Sigmoid colon (tissue), 7 donors: Measurements from ENCODE around the gene TLCD3A. TPM values are rescaled to one million over a fixed set of nuclear protein-coding genes. Genes with fewer than 3 reads are reported as not detected.
"Not testable (repeated sequence)": the region's sequence is repeated elsewhere in the genome, so short reads cannot be mapped to it uniquely, and the experiment has no call there.

Experiments used
- DNase-seq: peaks from one replicate; pipeline ENCODE4 v3.0.0-alpha.2; 2019
- H3K27ac ChIP-seq, 4 donors: fragments of 200-600 bp; sonication (generic); one replicate each; pipeline ENCODE4 v1.5.1; 2016 to 2019; ENCODE audit warnings: mild to moderate bottlenecking in 1 of 4
- H3K27me3 ChIP-seq, 3 donors: fragments of 200-600 bp; sonication (generic); one replicate each; pipeline ENCODE4 v1.5.1; 2019; ENCODE audit warnings: mild to moderate bottlenecking in 1 of 3
- H3K36me3 ChIP-seq, 4 donors: fragments of 200-600 bp; sonication (generic); one replicate each; pipeline ENCODE4 v1.5.1; 2016 to 2019
- H3K4me1 ChIP-seq, 4 donors: fragments of 200-600 bp; sonication (generic); one replicate each; pipeline ENCODE4 v1.5.1; 2017 to 2019
- H3K4me3 ChIP-seq, 4 donors: fragments of 200-600 bp; sonication (generic); one replicate each; pipeline ENCODE4 v1.5.1; 2017 to 2019; ENCODE audit warnings: mild to moderate bottlenecking in 2 of 4, moderate library complexity in 1 of 4
- H3K9me3 ChIP-seq, 4 donors: fragments of 200-600 bp in 3 of 4; sonication (generic) in 3 of 4; one replicate each; pipeline versions ENCODE4 v1.5.1 to v1.6.1; 2013 to 2019
- CTCF ChIP-seq, 4 experiments: fragments of 450-650 bp in 3 of 4; fragments of 200-600 bp in 1 of 4; IDR thresholded peaks; one replicate each; pipeline ENCODE4 v1.5.1; 2016 to 2019; ENCODE audit warnings: antibody characterized with exemption in 4 of 4, mild to moderate bottlenecking in 3 of 4, moderate library complexity in 2 of 4
- EP300 ChIP-seq, 4 donors: sonication (generic); formaldehyde crosslinking; IDR thresholded peaks; one replicate each; pipeline ENCODE4 v1.6.1; 2017; ENCODE audit warnings: antibody characterized with exemption in 4 of 4
- POLR2A ChIP-seq, 2 donors: fragments of 450-650 bp; IDR thresholded peaks; one replicate each; pipeline ENCODE4 v1.6.1; 2016; ENCODE audit warnings: antibody characterized with exemption in 2 of 2, mild to moderate bottlenecking in 2 of 2, moderate library complexity in 2 of 2
- POLR2AphosphoS5 ChIP-seq, 4 donors: sonication (generic); formaldehyde crosslinking; IDR thresholded peaks; one replicate each; pipeline ENCODE4 v1.6.1; 2017; ENCODE audit warnings: antibody characterized with exemption in 4 of 4
- WGBS, 2 donors: extraction: QIAGEN DNeasy Blood & Tissue Kit; methylation state at CpG; one replicate each; pipeline ENCODE4 v1.1.7; 2013; 5-methylcytosine and 5-hydroxymethylcytosine counted together
- intact Hi-C: fragments of 100-400 bp; cut with DNase I; formaldehyde crosslinking; loops from one replicate; pipeline ENCODE4 v1.15.1; 2023
- polyA plus RNA-seq, 3 donors: library from polyadenylated mRNA; stranded (reverse); fragments of 200-250 nt; gene quantifications; one replicate each; pipeline ENCODE4 v1.2.3, GENCODE V29; 2013
- total RNA-seq, 4 donors: library from RNA; depleted of rRNA; stranded (reverse); fragments of >200 nt; gene quantifications; one replicate each; pipeline ENCODE4 v1.1.0, GENCODE V29; 2016
- donor health status: healthy with polysubstance abuse.
- donor health status: Bipolar disorder and iron deficiency.
- donor health status: healthy.

Gene TLCD3A
- total and polyA plus RNA-seq, 7 donors = 1.8 to 10.3 (median 3.8) TPM

DNA sequence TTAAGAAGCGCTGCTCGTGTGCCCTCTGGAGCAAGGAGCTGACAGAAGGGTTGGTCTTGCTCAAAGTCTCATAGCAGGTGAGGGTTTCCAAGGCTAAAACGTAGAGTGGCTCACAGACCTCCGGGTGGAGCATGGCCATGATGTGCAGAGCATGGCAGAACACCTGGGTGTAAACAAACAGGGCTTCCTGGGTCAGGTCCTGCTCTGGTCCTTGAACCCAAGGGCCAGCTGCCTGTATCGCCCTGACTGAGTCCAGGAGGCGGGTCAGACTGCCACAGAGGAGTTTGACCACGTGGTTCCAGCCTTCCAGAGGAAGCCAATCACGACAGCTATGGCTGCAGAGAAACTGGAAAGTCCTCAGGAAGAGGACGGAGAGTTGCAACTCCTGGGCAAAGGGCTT lies 12.5 kb downstream of the TLCD3A start:
- 82% methylated on average over 9 of the region's 9 CpGs for WGBS, 2 donors

DNA sequence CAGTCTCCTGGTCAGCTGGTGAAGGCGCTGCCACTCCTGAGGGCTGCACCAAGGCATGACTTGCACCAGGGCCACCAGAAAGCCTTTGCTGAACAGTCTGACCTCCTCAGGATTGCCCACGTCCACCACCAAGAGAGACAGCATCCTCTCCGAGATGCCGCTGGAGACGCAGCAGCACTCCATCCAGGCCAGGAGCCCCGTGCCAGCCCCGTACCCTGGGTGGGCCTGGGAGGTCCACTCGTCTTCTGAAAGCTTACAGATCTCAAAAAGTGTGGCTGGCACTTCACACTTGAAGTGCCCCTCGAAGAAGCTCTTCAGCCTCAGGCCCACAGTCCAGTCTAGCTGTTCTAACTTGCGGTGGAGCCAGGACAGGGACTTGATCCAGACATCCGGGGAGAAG lies 13.0 kb downstream of the TLCD3A start:
- Histone ChIP-seq H3K4me1 (peaks cover 0 to 11% (median 3%) of the 10 kb centered on the region in 4 donors), H3K27ac (no peak overlapping the region), H3K9me3 (no peaks in the 10 kb centered on the region), H3K36me3 (peaks cover 8 to 72% (median 41%) of the 10 kb centered on the region in 4 donors), H3K27me3 (no peaks in the 10 kb centered on the region), H3K4me3 (no peak overlapping the region)
- TF ChIP-seq POLR2A (IDR thresholded peaks at IDR 0.05) (no peak), POLR2AphosphoS5 (IDR thresholded peaks at IDR 0.05) (no peak), CTCF (IDR thresholded peaks at IDR 0.05) (no peak)
- intact Hi-C loops = no loop called here
- DNase-seq = no peak
- 94 to 96% methylated on average over 11 of the region's 11 CpGs for WGBS, 2 donors

More for the DNA sequence above, 12.5 kb downstream of the TLCD3A start:
- H3K27me3 ChIP-seq = no peaks in the 10 kb centered on the region
- no peak overlapping the region for H3K4me3 ChIP-seq
- DNase-seq = no peak
- intact Hi-C loops = no loop called here
- H3K36me3 ChIP-seq = peaks cover 8 to 77% (median 41%) of the 10 kb centered on the region in 4 donors
- TF ChIP-seq POLR2A (IDR thresholded peaks at IDR 0.05) (no peak), CTCF (IDR thresholded peaks at IDR 0.05) (no peak), POLR2AphosphoS5 (IDR thresholded peaks at IDR 0.05) (no peak), EP300 (IDR thresholded peaks at IDR 0.05) (no peak)
- no peak overlapping the region for H3K27ac ChIP-seq
- no peaks in the 10 kb centered on the region for H3K9me3 ChIP-seq
- H3K4me1 ChIP-seq = peaks cover 0 to 6% (median 0%) of the 10 kb centered on the region in 4 donors

DNA sequence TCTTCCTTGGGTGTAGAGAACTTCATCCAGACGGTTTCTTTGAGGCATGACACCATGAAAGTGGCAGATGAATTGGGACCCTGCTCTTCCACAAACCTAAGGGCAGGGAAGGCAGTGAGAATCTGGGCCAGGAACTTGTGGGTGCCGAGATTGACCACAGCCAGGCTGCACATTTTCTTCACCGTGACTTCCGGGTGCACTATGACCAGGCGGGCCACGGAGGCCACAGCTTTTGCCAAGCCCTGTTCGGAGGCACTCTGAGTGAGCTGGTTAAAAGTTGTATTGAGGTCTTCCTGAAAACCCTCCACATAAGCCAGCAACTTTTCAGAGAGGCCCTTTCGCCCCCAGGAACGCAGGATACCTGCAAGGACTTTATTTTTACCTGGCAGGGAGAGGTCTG lies 13.8 kb downstream of the TLCD3A start:
- TF ChIP-seq EP300 (IDR thresholded peaks at IDR 0.05) (no peak), POLR2AphosphoS5 (IDR thresholded peaks at IDR 0.05) (no peak), CTCF (IDR thresholded peaks at IDR 0.05) (no peak), POLR2A (IDR thresholded peaks at IDR 0.05) (no peak)
- Histone ChIP-seq H3K9me3 (no peaks in the 10 kb centered on the region), H3K36me3 (peaks cover 8 to 66% (median 41%) of the 10 kb centered on the region in 4 donors), H3K27me3 (no peaks in the 10 kb centered on the region), H3K4me3 (no peak overlapping the region), H3K4me1 (peaks cover 0 to 18% (median 11%) of the 10 kb centered on the region in 4 donors), H3K27ac (no peak overlapping the region)
- intact Hi-C loops = no loop called here
- 86 to 91% methylated on average over 9 of the region's 9 CpGs for WGBS, 2 donors
- DNase-seq = no peak

- Histone ChIP-seq H3K4me1 (peaks cover 0 to 24% (median 16%) of the 10 kb centered on the region in 4 donors), H3K36me3 (peaks cover 8 to 57% (median 40%) of the 10 kb centered on the region in 4 donors), H3K4me3 (no peak overlapping the region), H3K27ac (no peak overlapping the region), H3K27me3 (no peaks in the 10 kb centered on the region), H3K9me3 (no peaks in the 10 kb centered on the region)
- TF ChIP-seq CTCF (IDR thresholded peaks at IDR 0.05) (no peak), EP300 (IDR thresholded peaks at IDR 0.05) (no peak), POLR2AphosphoS5 (IDR thresholded peaks at IDR 0.05) (no peak), POLR2A (IDR thresholded peaks at IDR 0.05) (no peak)
- DNase-seq = no peak
- intact Hi-C loops = no loop called here
- WGBS, 2 donors = 92 to 93% methylated on average over 38 of the region's 38 CpGs
Observed at GRCh38 chr17:746783-747629, 14.6 kb downstream of the TLCD3A start.

GRCh38 chr17:748604-749003 lies 16.2 kb downstream of the TLCD3A start:
- WGBS, 2 donors = 97 to 99% methylated on average over 4 of the region's 4 CpGs
- DNase-seq, H3K4me3 ChIP-seq, H3K27ac ChIP-seq, intact Hi-C loops, H3K9me3 ChIP-seq, H3K27me3 ChIP-seq: not testable (repeated sequence)
- Histone ChIP-seq H3K36me3 (peaks cover 8 to 42% (median 36%) of the 10 kb centered on the region in 4 donors), H3K4me1 (peaks cover 0 to 26% (median 19%) of the 10 kb centered on the region in 4 donors)

GRCh38 chr17:749359-749758 lies 17.0 kb downstream of the TLCD3A start:
- H3K9me3 ChIP-seq, intact Hi-C loops, H3K4me3 ChIP-seq, H3K27ac ChIP-seq, H3K27me3 ChIP-seq, DNase-seq: not testable (repeated sequence)
- Histone ChIP-seq H3K36me3 (peaks cover 8 to 35% (median 29%) of the 10 kb centered on the region in 4 donors), H3K4me1 (peaks cover 0 to 26% (median 19%) of the 10 kb centered on the region in 4 donors)
- WGBS, 2 donors = 77 to 85% methylated on average over 7 of the region's 7 CpGs
